Mucosa of descending colon (tissue), 3 donors: ENCODE measurements around the gene MAGEB3. TPM values are rescaled to one million over a fixed set of nuclear protein-coding genes. Genes with fewer than 3 reads are reported as not detected.

Experiments
- ATAC-seq: fragments of 200-7000 bp; cut with Tn5 transposase; one replicate; pipeline ENCODE4 v1.9.1; 2020; ENCODE audit warnings: mild to moderate bottlenecking, moderate library complexity
- DNase-seq, 3 donors: peaks; one replicate each; pipeline ENCODE4 v3.0.0-alpha.2; 2020
- H3K36me3 ChIP-seq: fragments of 200-600 bp; one replicate; pipeline ENCODE4 v1.8.0; 2021; ENCODE audit warnings: low read depth, mild to moderate bottlenecking
- H3K4me1 ChIP-seq: fragments of 200-600 bp; one replicate; pipeline ENCODE4 v1.8.0; 2021; ENCODE audit warnings: low read depth, mild to moderate bottlenecking
- H3K4me3 ChIP-seq: fragments of 200-600 bp; one replicate; pipeline ENCODE4 v1.8.0; 2021; ENCODE audit warnings: mild to moderate bottlenecking
- H3K9me3 ChIP-seq: fragments of 200-600 bp; one replicate; pipeline ENCODE4 v1.8.0; 2021; ENCODE audit warnings: mild to moderate bottlenecking
- intact Hi-C, 2 donors: fragments of 100-400 bp; cut with DNase I in 1 of 2; cut with micrococcal nuclease in 1 of 2; formaldehyde crosslinking; loops; one replicate each; pipeline versions ENCODE4 v1.11.0 to v1.11.1; 2022; cut with DNase I, micrococcal nuclease
- total RNA-seq, 3 donors: library from RNA; stranded (reverse); fragmentation: NEBNext Ultra II Directional in 2 of 3; extraction: Animal tissue kit (Norgen Biotek cat#: 25700) in 2 of 3; gene quantifications; one replicate each; pipeline versions ENCODE4 v1.2.1 to v1.2.4, GENCODE V29; 2021 to 2023
- TF ChIP-seq, protein P1 (sequence below): fragments of 200-600 bp; IDR thresholded peaks from one replicate; pipeline ENCODE4 v1.8.0; 2022; ENCODE audit warnings: antibody characterized with exemption, mild to moderate bottlenecking
- donor health status: DM: no; HTN: no; CAD: no; lungs with moderate emphysema.
- donor health status: DM: no; HTN: no; CAD: no.
- donor health status: DM: no; HTN: yes; CAD: no.

The MAGEB3 gene
- total RNA-seq, 3 donors from 2014 or later: not detected

DNA sequence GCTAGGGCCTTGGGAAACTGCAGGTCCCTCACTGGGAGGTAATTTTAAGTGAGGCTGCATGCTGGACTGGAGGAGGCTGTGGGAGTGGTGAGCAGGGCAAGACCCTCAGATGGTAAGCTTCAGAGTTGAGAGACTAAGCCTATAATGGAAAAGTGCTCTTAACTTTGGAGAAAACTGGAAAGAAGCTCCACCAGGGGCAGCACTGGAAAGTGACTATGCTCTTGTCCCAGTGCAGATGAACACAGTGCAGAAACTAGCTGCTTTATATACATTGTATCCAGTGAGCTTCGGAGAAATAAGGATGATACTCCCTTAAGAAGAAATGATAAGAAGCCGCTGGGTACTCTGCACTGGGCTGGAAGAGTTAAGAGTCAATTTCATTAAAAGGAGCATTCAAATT lies 18.3 kb upstream of the MAGEB3 start:
- intact Hi-C loops: no loop called here

DNA sequence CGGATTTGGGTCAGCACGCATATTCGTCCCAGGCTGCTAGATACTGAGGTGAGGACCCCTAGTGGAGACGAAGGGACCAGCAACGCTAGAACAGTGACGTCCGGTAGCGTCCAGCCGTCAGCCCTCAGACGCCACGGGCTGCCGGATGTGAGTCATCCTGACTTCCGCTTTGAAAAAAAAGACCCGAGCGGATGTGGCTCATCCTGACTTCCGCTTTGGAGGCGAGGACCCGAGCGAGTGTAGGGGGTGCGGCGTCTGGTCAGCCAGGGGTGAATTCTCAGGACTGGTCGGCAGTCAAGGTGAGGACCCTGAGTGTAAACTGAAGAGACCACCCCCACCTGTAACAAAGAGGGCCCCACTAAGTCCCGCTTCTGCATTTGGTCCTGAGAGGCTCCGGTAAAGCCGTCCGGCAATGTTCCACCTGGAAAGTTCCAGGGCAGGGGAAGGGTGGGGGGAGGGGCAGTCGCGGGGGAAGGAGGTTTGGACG lies 15.1 kb upstream of the MAGEB3 start, which contains the start of gene MAGEB2:
MAGEB2 (plus strand) TSS at position 207 of the 487 bp plus-strand sequence. CDS start 3,018 bp downstream, outside the sequence.
- TF ChIP-seq, protein P1, sequence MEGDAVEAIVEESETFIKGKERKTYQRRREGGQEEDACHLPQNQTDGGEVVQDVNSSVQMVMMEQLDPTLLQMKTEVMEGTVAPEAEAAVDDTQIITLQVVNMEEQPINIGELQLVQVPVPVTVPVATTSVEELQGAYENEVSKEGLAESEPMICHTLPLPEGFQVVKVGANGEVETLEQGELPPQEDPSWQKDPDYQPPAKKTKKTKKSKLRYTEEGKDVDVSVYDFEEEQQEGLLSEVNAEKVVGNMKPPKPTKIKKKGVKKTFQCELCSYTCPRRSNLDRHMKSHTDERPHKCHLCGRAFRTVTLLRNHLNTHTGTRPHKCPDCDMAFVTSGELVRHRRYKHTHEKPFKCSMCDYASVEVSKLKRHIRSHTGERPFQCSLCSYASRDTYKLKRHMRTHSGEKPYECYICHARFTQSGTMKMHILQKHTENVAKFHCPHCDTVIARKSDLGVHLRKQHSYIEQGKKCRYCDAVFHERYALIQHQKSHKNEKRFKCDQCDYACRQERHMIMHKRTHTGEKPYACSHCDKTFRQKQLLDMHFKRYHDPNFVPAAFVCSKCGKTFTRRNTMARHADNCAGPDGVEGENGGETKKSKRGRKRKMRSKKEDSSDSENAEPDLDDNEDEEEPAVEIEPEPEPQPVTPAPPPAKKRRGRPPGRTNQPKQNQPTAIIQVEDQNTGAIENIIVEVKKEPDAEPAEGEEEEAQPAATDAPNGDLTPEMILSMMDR: no peak
- ATAC-seq (no peak), DNase-seq (no peak)
- intact Hi-C loops: no loop called here
- Histone ChIP-seq H3K9me3 (no peaks in the 10 kb centered on the region), H3K36me3 (no peaks in the 10 kb centered on the region), H3K4me1 (no peaks in the 10 kb centered on the region), H3K4me3 (no peak within 1 kb of the TSS)

More for the DNA sequence above, 18.3 kb upstream of the MAGEB3 start:
- ATAC-seq (no peak), DNase-seq (no peak)
- Histone ChIP-seq H3K4me1 (no peaks in the 10 kb centered on the region), H3K9me3 (no peaks in the 10 kb centered on the region), H3K36me3 (no peaks in the 10 kb centered on the region), H3K4me3 (no peak overlapping the region)
- TF ChIP-seq, protein P1: no peak

DNA sequence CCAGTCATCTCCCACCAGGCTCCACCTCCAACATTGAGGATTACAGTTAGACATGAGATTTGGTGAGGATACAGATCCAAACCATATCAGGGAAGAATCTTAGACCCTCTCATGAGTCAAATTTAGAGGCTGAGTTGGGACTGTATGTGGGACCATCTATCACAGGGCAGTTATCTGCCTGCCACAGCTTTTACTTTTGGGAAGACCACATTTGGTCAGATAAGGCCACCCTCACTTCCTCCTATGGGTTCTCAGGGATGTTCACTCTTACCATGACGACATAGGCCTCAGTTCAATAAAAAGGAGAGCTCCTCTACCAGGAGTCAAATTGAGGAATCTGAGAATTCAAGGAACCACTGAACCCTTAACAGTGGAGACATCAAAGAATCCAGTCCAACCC lies 13.0 kb upstream of the MAGEB3 start:
- ATAC-seq (no peak), DNase-seq (no peak)
- Histone ChIP-seq H3K9me3 (no peaks in the 10 kb centered on the region), H3K4me3 (no peak overlapping the region), H3K36me3 (no peaks in the 10 kb centered on the region), H3K4me1 (no peaks in the 10 kb centered on the region)
- intact Hi-C loops: no loop called here
- TF ChIP-seq, protein P1: no peak

DNA sequence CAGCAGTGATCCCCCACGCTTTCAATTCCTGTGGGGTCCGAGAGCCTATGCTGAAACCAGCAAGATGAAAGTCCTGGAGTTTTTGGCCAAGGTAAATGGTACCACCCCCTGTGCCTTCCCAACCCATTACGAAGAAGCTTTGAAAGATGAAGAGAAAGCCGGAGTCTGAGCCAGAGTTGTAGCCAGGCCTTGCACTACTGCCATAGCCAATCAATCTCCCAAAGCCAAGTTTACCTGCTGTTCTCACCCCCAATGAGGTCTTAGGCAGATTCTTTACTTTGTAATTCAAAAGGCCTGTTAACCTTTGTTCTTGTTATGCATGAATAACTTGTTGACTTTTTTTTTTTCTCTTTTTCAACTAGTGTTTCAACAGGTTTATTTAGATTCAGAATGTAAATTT lies 11.1 kb upstream of the MAGEB3 start:
- H3K4me1 ChIP-seq: no peaks in the 10 kb centered on the region
- no peak overlapping the region for H3K4me3 ChIP-seq
- TF ChIP-seq, protein P1: no peak
- ATAC-seq: no peak
- intact Hi-C loops: no loop called here
- no peaks in the 10 kb centered on the region for H3K9me3 ChIP-seq
- no peaks in the 10 kb centered on the region for H3K36me3 ChIP-seq
- no peak for DNase-seq

DNA sequence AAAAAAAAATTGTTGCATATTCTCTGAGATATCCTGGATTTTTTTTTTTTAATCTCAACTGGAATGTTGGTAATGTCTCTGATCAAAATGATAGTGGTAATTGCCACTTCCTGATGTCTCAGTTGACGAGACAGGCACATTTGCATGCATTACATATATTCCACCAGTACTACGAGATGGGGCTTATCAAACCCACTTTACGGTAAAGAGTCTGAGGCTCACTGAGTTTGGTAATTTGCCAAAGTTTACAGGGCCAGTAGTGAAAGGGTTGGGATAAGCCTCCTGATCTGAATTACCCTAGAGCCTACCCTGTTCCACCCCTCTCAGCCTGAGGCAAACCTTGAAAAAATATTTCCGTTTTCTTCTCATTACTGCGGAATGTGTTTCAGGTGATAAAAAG lies 9.8 kb upstream of the MAGEB3 start:
- Histone ChIP-seq H3K9me3 (no peaks in the 10 kb centered on the region), H3K4me3 (no peak overlapping the region), H3K36me3 (no peaks in the 10 kb centered on the region), H3K4me1 (no peaks in the 10 kb centered on the region)
- intact Hi-C loops: no loop called here
- TF ChIP-seq, protein P1: no peak
- ATAC-seq: no peak
- DNase-seq: no peak

DNA sequence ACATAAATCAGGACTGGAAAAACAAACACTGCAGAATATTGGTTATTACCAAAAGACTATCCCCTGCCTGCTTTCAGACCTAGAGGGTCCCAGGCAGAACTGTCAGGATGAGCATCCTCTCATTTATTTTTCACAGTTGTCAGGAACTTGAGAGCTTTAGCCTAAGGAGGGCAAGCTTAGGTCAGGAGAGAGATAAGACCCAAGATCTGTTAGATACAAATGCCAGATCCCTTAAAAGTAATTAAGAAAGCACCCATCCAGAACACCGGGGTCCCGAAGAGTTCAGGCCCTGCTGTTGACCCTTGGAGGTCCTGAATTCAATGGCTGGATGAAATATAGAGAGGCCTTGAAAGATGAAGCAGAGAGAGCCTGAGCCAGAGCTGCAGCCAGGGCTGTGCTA lies 5.9 kb upstream of the MAGEB3 start:
- intact Hi-C loops: no loop called here
- Histone ChIP-seq H3K4me3 (no peak overlapping the region), H3K4me1 (no peaks in the 10 kb centered on the region), H3K9me3 (no peaks in the 10 kb centered on the region), H3K36me3 (no peaks in the 10 kb centered on the region)
- DNase-seq: no peak
- TF ChIP-seq, protein P1: no peak
- ATAC-seq: no peak
